GM23248 (cell line): ENCODE measurements around the gene POU3F1. TPM values are rescaled to one million over a fixed set of nuclear protein-coding genes. Genes with fewer than 3 reads are reported as not detected.

Source experiments
- DNase-seq: peaks from one replicate; pipeline ENCODE4 v3.0.0-alpha.2; 2015
- H2AFZ ChIP-seq: fragments of 200-600 bp; sonication (generic); 2 replicates; pipeline ENCODE4 v1.6.1; 2016; ENCODE audit warnings: antibody characterized with exemption
- H3F3A ChIP-seq: fragments of 200-600 bp; sonication (generic); 2 replicates; pipeline ENCODE4 v1.6.1; 2016; ENCODE audit warnings: mild to moderate bottlenecking, antibody characterized with exemption, mixed run types; ENCODE audit not compliant: insufficient read depth
- H3K27ac ChIP-seq: fragments of 200-600 bp; sonication (generic); 2 replicates; pipeline ENCODE4 v1.5.1; 2016; ENCODE audit warnings: mild to moderate bottlenecking
- H3K27me3 ChIP-seq: fragments of 200-600 bp; sonication (generic); replicated peaks from 2 replicates; pipeline ENCODE4 v1.6.1; 2016; ENCODE audit warnings: mild to moderate bottlenecking; ENCODE audit not compliant: insufficient read depth
- H3K36me3 ChIP-seq: fragments of 200-600 bp; sonication (generic); 2 replicates; pipeline ENCODE4 v1.6.1; 2016; ENCODE audit warnings: low read depth, mild to moderate bottlenecking
- H3K4me1 ChIP-seq: fragments of 200-600 bp; sonication (generic); 2 replicates; pipeline ENCODE4 v1.6.1; 2016; ENCODE audit warnings: mild to moderate bottlenecking; ENCODE audit not compliant: insufficient read depth
- H3K4me2 ChIP-seq: fragments of 200-600 bp; sonication (generic); one replicate; pipeline ENCODE4 v1.6.1; 2016; ENCODE audit warnings: mild to moderate bottlenecking; ENCODE audit not compliant: unreplicated experiment
- H3K4me3 ChIP-seq: fragments of 200-600 bp; sonication (generic); 2 replicates; pipeline ENCODE4 v1.5.1; 2016; ENCODE audit warnings: mild to moderate bottlenecking
- H3K79me2 ChIP-seq: fragments of 200-600 bp; sonication (generic); 2 replicates; pipeline ENCODE4 v1.6.1; 2016; ENCODE audit warnings: mild to moderate bottlenecking; ENCODE audit not compliant: insufficient read depth
- H3K9ac ChIP-seq: fragments of 200-600 bp; sonication (generic); 2 replicates; pipeline ENCODE4 v1.6.1; 2016; ENCODE audit warnings: mild to moderate bottlenecking
- H3K9me2 ChIP-seq: fragments of 200-600 bp; sonication (generic); 2 replicates; pipeline ENCODE4 v1.6.1; 2016; ENCODE audit warnings: mixed run types, mild to moderate bottlenecking, moderate library complexity; ENCODE audit not compliant: insufficient read depth
- H3K9me3 ChIP-seq: fragments of 200-600 bp; sonication (generic); one replicate; pipeline ENCODE4 v1.6.1; 2017; ENCODE audit warnings: low read depth
- H4K20me1 ChIP-seq: fragments of 200-600 bp; sonication (generic); 2 replicates; pipeline ENCODE4 v1.6.0; 2016; ENCODE audit not compliant: insufficient read depth
- EZH2 ChIP-seq: fragments of 200-600 bp; sonication (generic); IDR thresholded peaks from 2 replicates; pipeline ENCODE4 v1.6.1; 2018; ENCODE audit warnings: antibody characterized with exemption, mild to moderate bottlenecking; ENCODE audit not compliant: insufficient read depth, poor library complexity, severe bottlenecking
- EZH2phosphoT487 ChIP-seq: fragments of 200-600 bp; sonication (generic); IDR thresholded peaks from 2 replicates; pipeline ENCODE4 v1.6.1; 2018; ENCODE audit warnings: antibody characterized with exemption, moderate library complexity, mild to moderate bottlenecking, low read depth; ENCODE audit not compliant: insufficient read depth
- WGBS, 2 experiments: methylation state at CpG; one replicate each; pipeline ENCODE4 v1.1.6; 2015 to 2017; ENCODE audit warnings: low lambda C conversion rate in 2 of 2, low coverage in 1 of 2; ENCODE audit errors: missing lambda C conversion rate in 2 of 2; 5-methylcytosine and 5-hydroxymethylcytosine counted together
- in situ Hi-C: fragments of 300-500 bp; cut with MboI; formaldehyde crosslinking; loops from 2 replicates; pipeline ENCODE4 v1.15.0; 2020
- polyA plus RNA-seq: library from polyadenylated mRNA; unstranded; fragments of >200 nt; fragmentation: Nextera tagmentation; extraction: Ambion mirVana; gene quantifications from 2 replicates; pipeline ENCODE4 v1.2.1, GENCODE V29; 2016
- total RNA-seq: library from RNA; depleted of rRNA; stranded (reverse); fragments of >200 nt; shearing (Covaris generic); gene quantifications from 2 replicates; pipeline ENCODE4 v1.2.3, GENCODE V29; 2014

The POU3F1 gene
- total and polyA plus RNA-seq, 2 experiments from 2014 or later = not detected

DNA sequence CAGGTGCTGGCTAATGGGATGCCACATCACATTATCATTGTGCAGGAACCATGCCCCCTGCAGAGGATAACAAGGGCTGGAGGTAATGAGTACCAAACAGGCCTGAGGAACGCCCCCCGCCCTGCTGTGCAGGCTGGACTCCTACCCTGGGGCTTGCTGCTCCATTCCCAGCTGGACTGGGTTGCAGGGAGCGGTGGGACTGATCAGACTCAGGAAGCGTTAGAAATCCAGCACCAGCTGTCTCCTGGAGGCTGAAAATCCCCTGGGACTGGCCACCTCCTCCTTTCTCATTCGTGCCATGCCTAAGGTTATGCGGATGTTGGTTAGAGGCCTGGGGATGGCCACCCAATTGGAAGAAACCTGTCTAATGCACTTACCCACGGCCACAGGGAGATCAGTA, 36.9 kb upstream of the POU3F1 start:
- Histone ChIP-seq H3K79me2 (no peaks in the 10 kb centered on the region), H3K36me3 (no peaks in the 10 kb centered on the region), H3F3A (no peaks in the 10 kb centered on the region), H3K4me3 (no peak overlapping the region), H3K27me3 (peaks cover 17% of the 10 kb centered on the region; the same call in 1 of the 2 replicates), H4K20me1 (no peaks in the 10 kb centered on the region), H3K9ac (no peak overlapping the region), H3K9me3 (no peaks in the 10 kb centered on the region), H3K4me2 (no peak overlapping the region), H3K27ac (no peak overlapping the region), H3K9me2 (no peaks in the 10 kb centered on the region), H2AFZ (no peak overlapping the region), H3K4me1 (no peaks in the 10 kb centered on the region)
- 45 to 46% methylated on average over 7 of the region's 7 CpGs for WGBS, 2 experiments
- no peak for DNase-seq
- TF ChIP-seq EZH2 = no peak
- in situ Hi-C loops = no loop called here

DNA sequence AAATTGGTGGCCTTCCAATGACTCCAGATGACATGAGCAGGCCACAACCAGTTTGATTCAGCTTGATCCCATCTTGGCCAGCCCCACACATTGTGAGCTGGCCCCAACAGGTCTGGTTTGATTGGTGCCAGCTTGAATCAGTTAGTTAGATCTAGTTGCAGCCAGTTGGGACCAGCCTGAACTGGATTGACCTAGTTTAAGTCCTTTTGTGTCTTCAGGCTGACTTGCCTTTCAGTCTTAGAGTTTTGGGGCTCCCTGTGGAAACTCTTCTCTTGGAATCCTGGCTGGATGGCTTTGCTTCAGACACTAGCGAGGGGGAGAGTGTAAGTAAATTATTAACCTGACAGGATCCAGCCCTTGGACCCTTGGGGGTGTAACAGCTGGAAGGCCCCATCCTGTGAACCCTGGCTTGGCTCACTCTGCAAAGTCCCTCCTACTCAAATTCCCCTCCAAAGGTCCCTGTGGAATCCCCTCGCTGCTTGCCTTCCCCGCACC, 36.2 kb upstream of the POU3F1 start:
- Histone ChIP-seq H3F3A (no peaks in the 10 kb centered on the region), H3K27me3 (peaks cover 12% of the 10 kb centered on the region; the same call in 1 of the 2 replicates), H3K4me1 (no peaks in the 10 kb centered on the region), H3K27ac (no peak overlapping the region), H3K9me3 (no peaks in the 10 kb centered on the region), H2AFZ (no peak overlapping the region), H3K4me3 (no peak overlapping the region), H3K9ac (no peak overlapping the region), H3K36me3 (no peaks in the 10 kb centered on the region), H3K79me2 (no peaks in the 10 kb centered on the region), H3K4me2 (no peak overlapping the region), H4K20me1 (no peaks in the 10 kb centered on the region), H3K9me2 (no peaks in the 10 kb centered on the region)
- TF ChIP-seq EZH2 (no peak), EZH2phosphoT487 (no peak)
- no peak for DNase-seq
- in situ Hi-C loops = no loop called here
- WGBS, 2 experiments = 27 to 36% methylated on average over 3 of the region's 3 CpGs

DNA sequence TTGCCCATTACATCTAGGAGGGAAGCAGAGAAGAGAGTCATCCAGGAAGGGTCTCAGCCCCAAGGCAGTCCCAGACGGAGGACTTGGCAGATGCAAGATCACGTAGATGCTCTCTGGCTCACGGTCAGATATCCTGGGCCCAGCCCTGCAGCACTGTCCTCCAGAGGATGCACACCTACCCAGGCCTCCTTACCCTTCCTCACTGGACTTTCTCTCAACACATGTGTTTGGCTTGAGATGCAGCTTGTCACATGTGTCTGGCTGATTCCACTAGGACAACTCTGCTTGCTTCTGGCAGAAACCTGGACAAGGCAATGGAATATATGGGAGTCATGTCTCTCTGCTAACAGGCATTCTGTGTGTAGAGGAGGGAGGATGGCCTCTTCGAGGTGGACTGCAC, 32.4 kb upstream of the POU3F1 start:
- H3F3A ChIP-seq = no peaks in the 10 kb centered on the region

DNA sequence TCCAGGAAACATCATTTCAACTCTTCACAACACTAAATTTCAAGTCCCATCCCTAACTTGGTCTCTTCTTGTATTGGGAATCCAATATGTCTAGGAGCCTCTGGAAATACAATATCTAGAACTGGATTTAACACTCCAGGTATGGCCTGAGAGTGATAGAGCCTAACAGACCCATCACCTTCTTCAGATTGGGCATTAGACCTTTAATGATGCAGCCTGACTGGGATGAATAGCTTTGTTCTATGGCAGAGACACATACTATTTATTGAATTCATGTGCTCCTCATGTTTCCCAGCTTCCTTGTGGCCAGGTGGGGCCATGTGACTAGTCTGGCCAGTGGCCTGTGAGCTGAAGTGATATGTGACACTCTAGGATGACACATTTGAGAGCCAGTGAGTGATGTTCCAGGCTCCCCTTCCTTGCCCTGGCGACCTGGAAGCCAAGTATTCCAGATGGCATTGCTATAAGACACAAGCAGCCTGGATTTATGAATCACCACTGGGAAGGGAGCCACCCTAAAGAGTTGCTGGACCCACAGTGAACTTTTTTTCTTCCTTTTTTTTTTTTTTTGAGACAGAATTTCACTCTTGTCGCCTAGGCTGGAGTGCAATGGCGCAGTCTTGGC, 31.0 kb upstream of the POU3F1 start:
- WGBS, 2 experiments = 8 to 20% methylated on average over 3 of the region's 3 CpGs
- peak; percentile 43 for DNase-seq
- H3K4me1 ChIP-seq = no peaks in the 10 kb centered on the region
- no peaks in the 10 kb centered on the region for H3K9me3 ChIP-seq
- no peak overlapping the region for H2AFZ ChIP-seq
- H3K36me3 ChIP-seq = no peaks in the 10 kb centered on the region
- H3K4me3 ChIP-seq = no peak overlapping the region
- no peaks in the 10 kb centered on the region for H3K79me2 ChIP-seq
- in situ Hi-C loops = no loop called here
- H3K9me2 ChIP-seq = no peaks in the 10 kb centered on the region
- H4K20me1 ChIP-seq = no peaks in the 10 kb centered on the region
- no peak overlapping the region for H3K27ac ChIP-seq
- H3K27me3 ChIP-seq = peaks cover 25% of the 10 kb centered on the region
- H3K9ac ChIP-seq = no peak overlapping the region
- no peaks in the 10 kb centered on the region for H3F3A ChIP-seq
- H3K4me2 ChIP-seq = no peak overlapping the region
- no peak for TF ChIP-seq EZH2phosphoT487
- no peak for TF ChIP-seq EZH2

More for the DNA sequence above, 32.4 kb upstream of the POU3F1 start:
- WGBS, 2 experiments = 31 to 34% methylated on average over 4 of the region's 4 CpGs
- Histone ChIP-seq H3K9me3 (no peaks in the 10 kb centered on the region), H3K4me3 (no peak overlapping the region), H3K79me2 (no peaks in the 10 kb centered on the region), H3K27me3 (peaks cover 16% of the 10 kb centered on the region), H4K20me1 (no peaks in the 10 kb centered on the region), H3K9ac (no peak overlapping the region), H3K9me2 (no peaks in the 10 kb centered on the region), H3K27ac (no peak overlapping the region), H3K4me2 (no peak overlapping the region), H3K36me3 (no peaks in the 10 kb centered on the region), H2AFZ (no peak overlapping the region), H3K4me1 (no peaks in the 10 kb centered on the region)
- TF ChIP-seq EZH2phosphoT487 = no peak
- no peak for TF ChIP-seq EZH2
- in situ Hi-C loops = no loop called here
- no peak for DNase-seq
